C4-2B (cell line): ENCODE measurements around the gene TNFSF8.

Source experiments
- CTCF ChIP-seq: fragments of 450-650 bp; conservative IDR thresholded peaks from 2 replicates; pipeline ENCODE4 v1.5.1; 2017; ENCODE audit warnings: mild to moderate bottlenecking
- ZFX ChIP-seq: fragments of 450-650 bp; IDR thresholded peaks from 2 replicates; pipeline ENCODE4 v1.6.1; 2017

- TF ChIP-seq CTCF: no peak
- TF ChIP-seq ZFX: no peak
Measured at GRCh38 chr9:114954956-114955582, 24.7 kb upstream of the TNFSF8 start.
